Measurements from ENCODE around the gene VWA8. TPM values are rescaled to one million over a fixed set of nuclear protein-coding genes. Genes with fewer than 3 reads are reported as not detected.

VWA8 gene
- total and polyA plus RNA-seq, 2 of the 13 experiments (the other 11 are each of a cell fraction or from before 2014, with no cell fraction given), result 9.1 to 17.3 TPM

DNA sequence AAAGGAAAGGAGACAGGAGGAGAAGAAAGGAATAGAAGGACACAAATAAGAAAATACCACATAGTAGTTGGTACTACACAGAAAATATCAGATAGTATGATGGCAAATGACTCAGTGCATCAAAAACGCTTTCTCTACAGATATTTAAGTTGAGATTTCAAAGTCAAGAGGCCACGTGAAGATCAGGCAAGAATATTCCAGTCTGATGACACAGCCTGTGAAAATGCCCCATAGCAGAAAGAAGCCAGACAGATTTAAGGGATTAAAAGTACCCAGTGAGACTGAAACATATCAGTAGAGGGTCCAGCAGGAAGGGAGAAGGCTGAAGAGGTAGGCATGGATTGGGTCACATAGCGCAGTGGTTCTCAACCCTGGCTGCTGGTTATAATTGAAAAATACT, 113.7 kb downstream of the VWA8 start (continued):
- TF ChIP-seq, protein P1, sequence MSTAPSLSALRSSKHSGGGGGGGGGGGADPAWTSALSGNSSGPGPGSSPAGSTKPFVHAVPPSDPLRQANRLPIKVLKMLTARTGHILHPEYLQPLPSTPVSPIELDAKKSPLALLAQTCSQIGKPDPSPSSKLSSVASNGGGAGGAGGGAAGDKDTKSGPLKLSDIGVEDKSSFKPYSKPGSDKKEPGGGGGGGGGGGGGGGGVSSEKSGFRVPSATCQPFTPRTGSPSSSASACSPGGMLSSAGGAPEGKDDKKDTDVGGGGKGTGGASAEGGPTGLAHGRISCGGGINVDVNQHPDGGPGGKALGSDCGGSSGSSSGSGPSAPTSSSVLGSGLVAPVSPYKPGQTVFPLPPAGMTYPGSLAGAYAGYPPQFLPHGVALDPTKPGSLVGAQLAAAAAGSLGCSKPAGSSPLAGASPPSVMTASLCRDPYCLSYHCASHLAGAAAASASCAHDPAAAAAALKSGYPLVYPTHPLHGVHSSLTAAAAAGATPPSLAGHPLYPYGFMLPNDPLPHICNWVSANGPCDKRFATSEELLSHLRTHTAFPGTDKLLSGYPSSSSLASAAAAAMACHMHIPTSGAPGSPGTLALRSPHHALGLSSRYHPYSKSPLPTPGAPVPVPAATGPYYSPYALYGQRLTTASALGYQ (CRISPR knock-in tag; IDR thresholded peaks at IDR 0.05), result no peak
- TF ChIP-seq, protein P2, sequence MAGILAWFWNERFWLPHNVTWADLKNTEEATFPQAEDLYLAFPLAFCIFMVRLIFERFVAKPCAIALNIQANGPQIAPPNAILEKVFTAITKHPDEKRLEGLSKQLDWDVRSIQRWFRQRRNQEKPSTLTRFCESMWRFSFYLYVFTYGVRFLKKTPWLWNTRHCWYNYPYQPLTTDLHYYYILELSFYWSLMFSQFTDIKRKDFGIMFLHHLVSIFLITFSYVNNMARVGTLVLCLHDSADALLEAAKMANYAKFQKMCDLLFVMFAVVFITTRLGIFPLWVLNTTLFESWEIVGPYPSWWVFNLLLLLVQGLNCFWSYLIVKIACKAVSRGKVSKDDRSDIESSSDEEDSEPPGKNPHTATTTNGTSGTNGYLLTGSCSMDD (CRISPR knock-in tag; IDR thresholded peaks at IDR 0.05), result no peak
- TF ChIP-seq SP2 (CRISPR knock-in tag; IDR thresholded peaks at IDR 0.05) (no peak), ZSCAN21 (CRISPR knock-in tag; IDR thresholded peaks at IDR 0.05; ENCODE audit: borderline replicate concordance) (no peak), SMYD3 (CRISPR knock-in tag; IDR thresholded peaks at IDR 0.05) (no peak), SMARCC2 (IDR thresholded peaks at IDR 0.05) (no peak)

DNA sequence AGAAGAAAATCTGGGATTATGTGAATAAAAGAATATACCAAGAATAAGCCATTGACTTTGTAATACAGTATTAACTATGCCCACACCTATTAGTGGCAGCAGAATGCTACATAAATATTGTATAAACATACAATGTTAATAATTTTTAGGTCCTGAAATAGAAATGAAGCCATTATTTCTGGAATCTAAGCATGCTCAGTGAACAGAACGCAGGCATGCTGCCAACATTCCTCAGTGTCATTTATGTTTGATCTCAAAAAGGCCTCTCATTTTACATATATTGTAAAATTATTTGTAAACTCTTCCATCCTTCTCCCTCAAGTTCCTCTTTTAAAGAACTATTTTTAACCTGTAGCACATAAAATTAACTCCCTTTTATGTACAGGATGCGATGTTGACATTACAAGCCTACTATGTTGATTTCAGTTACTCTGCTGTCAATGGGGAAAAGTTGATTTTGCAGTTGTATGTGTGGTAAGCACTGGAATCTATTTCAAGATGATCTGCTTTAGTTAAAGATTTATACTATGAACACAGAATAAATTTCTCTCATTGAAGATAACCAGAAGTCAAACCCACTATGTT, 118.8 kb downstream of the VWA8 start:
- Histone ChIP-seq H3K27me3 (ENCODE audit: control insufficient read depth in 1 of 2, insufficient read depth in 2 of 2, low read length in 2 of 2) (no peaks in the 10 kb centered on the region), H3K27ac (ENCODE audit: extremely low read length, insufficient read depth, low read length) (no peak overlapping the region), H3K79me2 (ENCODE audit: insufficient read depth, low read length) (no peaks in the 10 kb centered on the region), H4K20me1 (ENCODE audit: insufficient read depth, low read length) (no peaks in the 10 kb centered on the region), H3K9ac (ENCODE audit: insufficient read depth, low read depth, low read length) (no peak overlapping the region), H3K4me3 (replicated peaks in 1 of 3; ENCODE audit: insufficient read depth in 1 of 3, low read depth in 2 of 3, low read length in 3 of 3) (no peak overlapping the region), H3K36me3 (replicated peaks in 1 of 2; ENCODE audit: control insufficient read depth in 1 of 2, insufficient read depth in 2 of 2, low read length in 2 of 2) (0 out of 5 replicates have a peak, but pooled peaks cover 0 to 2% of the 10 kb centered on the region in 2 experiments), H2AFZ (ENCODE audit: low read length) (no peak overlapping the region), H3K9me3 (ENCODE audit: low read length) (no peaks in the 10 kb centered on the region), H3K4me2 (ENCODE audit: low read depth, low read length) (no peak overlapping the region), H3K4me1 (ENCODE audit: insufficient read depth, low read length) (no peaks in the 10 kb centered on the region)
- BruUV-seq (replicated peaks), result no TSS peak
- ATAC-seq (no peak), FAIRE-seq (no peak), DNase-seq (ENCODE audit: low spot score) (no peak)
- WGBS (ENCODE audit: low lambda C conversion rate), result 97% methylated on average over 2 of the region's 2 CpGs
- TF ChIP-seq MAZ (IDR thresholded peaks at IDR 0.05; ENCODE audit: borderline replicate concordance, low read depth, low read length), result no peak
- TF ChIP-seq MAZ (CRISPR knock-in tag; IDR thresholded peaks at IDR 0.05; ENCODE audit: low read depth), result no peak
- TF ChIP-seq, protein P3, sequence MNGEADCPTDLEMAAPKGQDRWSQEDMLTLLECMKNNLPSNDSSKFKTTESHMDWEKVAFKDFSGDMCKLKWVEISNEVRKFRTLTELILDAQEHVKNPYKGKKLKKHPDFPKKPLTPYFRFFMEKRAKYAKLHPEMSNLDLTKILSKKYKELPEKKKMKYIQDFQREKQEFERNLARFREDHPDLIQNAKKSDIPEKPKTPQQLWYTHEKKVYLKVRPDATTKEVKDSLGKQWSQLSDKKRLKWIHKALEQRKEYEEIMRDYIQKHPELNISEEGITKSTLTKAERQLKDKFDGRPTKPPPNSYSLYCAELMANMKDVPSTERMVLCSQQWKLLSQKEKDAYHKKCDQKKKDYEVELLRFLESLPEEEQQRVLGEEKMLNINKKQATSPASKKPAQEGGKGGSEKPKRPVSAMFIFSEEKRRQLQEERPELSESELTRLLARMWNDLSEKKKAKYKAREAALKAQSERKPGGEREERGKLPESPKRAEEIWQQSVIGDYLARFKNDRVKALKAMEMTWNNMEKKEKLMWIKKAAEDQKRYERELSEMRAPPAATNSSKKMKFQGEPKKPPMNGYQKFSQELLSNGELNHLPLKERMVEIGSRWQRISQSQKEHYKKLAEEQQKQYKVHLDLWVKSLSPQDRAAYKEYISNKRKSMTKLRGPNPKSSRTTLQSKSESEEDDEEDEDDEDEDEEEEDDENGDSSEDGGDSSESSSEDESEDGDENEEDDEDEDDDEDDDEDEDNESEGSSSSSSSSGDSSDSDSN (CRISPR knock-in tag; IDR thresholded peaks at IDR 0.05), result no peak
- no peak for TF ChIP-seq KDM5A (IDR thresholded peaks at IDR 0.05; ENCODE audit: borderline replicate concordance, low read length)
- TF ChIP-seq, protein P4, sequence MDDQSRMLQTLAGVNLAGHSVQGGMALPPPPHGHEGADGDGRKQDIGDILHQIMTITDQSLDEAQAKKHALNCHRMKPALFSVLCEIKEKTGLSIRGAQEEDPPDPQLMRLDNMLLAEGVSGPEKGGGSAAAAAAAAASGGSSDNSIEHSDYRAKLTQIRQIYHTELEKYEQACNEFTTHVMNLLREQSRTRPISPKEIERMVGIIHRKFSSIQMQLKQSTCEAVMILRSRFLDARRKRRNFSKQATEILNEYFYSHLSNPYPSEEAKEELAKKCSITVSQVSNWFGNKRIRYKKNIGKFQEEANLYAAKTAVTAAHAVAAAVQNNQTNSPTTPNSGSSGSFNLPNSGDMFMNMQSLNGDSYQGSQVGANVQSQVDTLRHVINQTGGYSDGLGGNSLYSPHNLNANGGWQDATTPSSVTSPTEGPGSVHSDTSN (CRISPR knock-in tag; IDR thresholded peaks at IDR 0.05; ENCODE audit: borderline replicate concordance), result no peak
- no peak for TF ChIP-seq NR2F2 (IDR thresholded peaks at IDR 0.05; ENCODE audit: borderline replicate concordance, low read depth)
- TF ChIP-seq NFE2 (CRISPR knock-in tag; IDR thresholded peaks at IDR 0.05), result no peak
- no peak for TF ChIP-seq ZNF33A (CRISPR knock-in tag; IDR thresholded peaks at IDR 0.05; ENCODE audit: borderline replicate concordance)
- no peak for TF ChIP-seq ZFAT (CRISPR knock-in tag; conservative IDR thresholded peaks at IDR 0.05)
- POLR2A ChIA-PET, result no interaction called here
- CTCF ChIA-PET (ENCODE audit: low intra/inter-chr PET ratio, low total read pairs), result no interaction called here
- in situ Hi-C loops (cut with HindIII; ENCODE audit: extremely low pct_ligation_motif_present, low pct_unique_long_range_greater_than_20kb) (no loop called here), intact Hi-C loops (cut with micrococcal nuclease; ENCODE audit: unreplicated experiment) (no loop called here)
